ENCODE results near the gene ZDHHC7.
"Not testable (repeated sequence)": the region's sequence is repeated elsewhere in the genome, so short reads cannot be mapped to it uniquely, and the experiment has no call there.

ZDHHC7 gene

GRCh38 chr16:85010931-85011845 is at the start of gene ZDHHC7:
ZDHHC7 (minus strand) TSS chr16:85011535; CDS start chr16:84990618, 20,917 bp downstream.
- DNase-seq (ENCODE audit: extremely low spot score, insufficient read length, low read depth) (peak; percentile 90), FAIRE-seq (peak; percentile 92)

- no peak for DNase-seq (ENCODE audit: extremely low spot score, insufficient read length, low read depth)
- no peak for FAIRE-seq
These were observed 47.6 kb upstream of the ZDHHC7 start for GRCh38 chr16:85058909-85059308.

GRCh38 chr16:85057948-85058347 is 46.6 kb upstream of the ZDHHC7 start:
- FAIRE-seq (no peak), DNase-seq (ENCODE audit: extremely low spot score, insufficient read length, low read depth) (peak; percentile 23)

GRCh38 chr16:85057212-85057889 is 46.0 kb upstream of the ZDHHC7 start:
- DNase-seq (ENCODE audit: extremely low spot score, insufficient read length, low read depth) (no peak), FAIRE-seq (no peak)

- no peak for DNase-seq (ENCODE audit: extremely low spot score, insufficient read length, low read depth)
- FAIRE-seq: no peak
These were observed 44.9 kb upstream of the ZDHHC7 start for GRCh38 chr16:85056211-85056748.

- FAIRE-seq: peak; percentile 90
These were observed 44.3 kb upstream of the ZDHHC7 start for GRCh38 chr16:85055493-85056210.

GRCh38 chr16:85054948-85055492 is 43.7 kb upstream of the ZDHHC7 start:
- DNase-seq (ENCODE audit: extremely low spot score, insufficient read length, low read depth) (no peak), FAIRE-seq (no peak)

More at GRCh38 chr16:85055493-85056210, 44.3 kb upstream of the ZDHHC7 start:
- DNase-seq (ENCODE audit: extremely low spot score, insufficient read length, low read depth): peak; percentile 42

- not testable (repeated sequence) for DNase-seq (ENCODE audit: extremely low spot score, insufficient read length, low read depth); FAIRE-seq
These were observed 43.0 kb upstream of the ZDHHC7 start for GRCh38 chr16:85054321-85054720.

GRCh38 chr16:85052536-85052935 is 41.2 kb upstream of the ZDHHC7 start:
- no peak for DNase-seq (ENCODE audit: extremely low spot score, insufficient read length, low read depth)
- no peak for FAIRE-seq

- FAIRE-seq (no peak), DNase-seq (ENCODE audit: extremely low spot score, insufficient read length, low read depth) (no peak)
These were observed 40.3 kb upstream of the ZDHHC7 start for GRCh38 chr16:85051683-85052082.

GRCh38 chr16:85051067-85051581 is 39.8 kb upstream of the ZDHHC7 start:
- FAIRE-seq: no peak

GRCh38 chr16:85049706-85050305 is 38.5 kb upstream of the ZDHHC7 start:
- DNase-seq (ENCODE audit: extremely low spot score, insufficient read length, low read depth): no peak
- FAIRE-seq: no peak

More at GRCh38 chr16:85051067-85051581, 39.8 kb upstream of the ZDHHC7 start:
- no peak for DNase-seq (ENCODE audit: extremely low spot score, insufficient read length, low read depth)

GRCh38 chr16:85048921-85049562 is 37.7 kb upstream of the ZDHHC7 start:
- DNase-seq (ENCODE audit: extremely low spot score, insufficient read length, low read depth): no peak
- FAIRE-seq: no peak

- FAIRE-seq: no peak
- DNase-seq (ENCODE audit: extremely low spot score, insufficient read length, low read depth): no peak
These were observed 36.6 kb upstream of the ZDHHC7 start for GRCh38 chr16:85047867-85048455.

- no peak for FAIRE-seq
These were observed 35.9 kb upstream of the ZDHHC7 start for GRCh38 chr16:85046931-85047866.

GRCh38 chr16:85046472-85046916 is 35.2 kb upstream of the ZDHHC7 start:
- no peak for FAIRE-seq
- DNase-seq (ENCODE audit: extremely low spot score, insufficient read length, low read depth): no peak

More at GRCh38 chr16:85046931-85047866, 35.9 kb upstream of the ZDHHC7 start:
- no peak for DNase-seq (ENCODE audit: extremely low spot score, insufficient read length, low read depth)

All from GM18507 (cell line).